ENCODE data around the gene EXT2.
A peak's percentile ranks its signal among the peaks of the same experiment; 100 is the strongest.

The EXT2 gene

DNA sequence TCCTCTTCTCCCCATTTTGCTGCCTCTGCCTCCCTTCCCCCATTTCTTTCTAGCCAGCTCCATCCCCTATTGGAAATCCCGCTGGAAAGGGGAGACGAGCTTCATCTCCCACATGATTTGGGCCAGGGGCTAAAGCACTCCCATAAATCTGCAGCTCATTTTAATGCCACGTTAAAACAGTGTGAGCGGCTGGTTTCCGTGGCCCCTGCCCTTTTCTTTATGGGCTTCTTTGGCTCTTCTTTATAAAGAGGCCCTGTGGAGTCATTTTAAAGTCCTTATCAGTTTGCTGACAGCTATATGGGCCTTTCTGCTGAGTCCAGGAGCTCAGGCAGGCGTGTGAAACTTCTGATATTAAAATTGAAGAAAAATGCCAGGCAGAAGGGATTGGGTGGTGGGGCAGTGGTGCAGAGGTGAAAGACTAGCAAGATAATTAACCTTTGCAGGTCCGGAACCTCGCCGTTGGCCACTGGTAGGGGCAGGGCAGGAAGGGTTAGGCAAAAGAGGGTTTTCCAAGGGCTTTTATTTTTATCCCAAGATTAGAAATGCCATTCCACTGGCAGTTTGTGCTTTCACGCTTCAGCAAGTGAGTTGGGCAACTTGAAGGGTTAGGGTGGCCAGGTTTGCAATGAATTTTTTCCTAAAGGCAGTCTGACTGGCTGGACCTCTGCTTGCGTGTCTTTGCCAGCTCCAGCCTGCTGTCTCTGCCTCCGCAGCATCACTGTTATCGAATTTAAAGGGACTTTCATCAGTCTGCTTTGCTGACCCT lies 44.3 kb downstream of the EXT2 start:
- TF ChIP-seq, protein P1, sequence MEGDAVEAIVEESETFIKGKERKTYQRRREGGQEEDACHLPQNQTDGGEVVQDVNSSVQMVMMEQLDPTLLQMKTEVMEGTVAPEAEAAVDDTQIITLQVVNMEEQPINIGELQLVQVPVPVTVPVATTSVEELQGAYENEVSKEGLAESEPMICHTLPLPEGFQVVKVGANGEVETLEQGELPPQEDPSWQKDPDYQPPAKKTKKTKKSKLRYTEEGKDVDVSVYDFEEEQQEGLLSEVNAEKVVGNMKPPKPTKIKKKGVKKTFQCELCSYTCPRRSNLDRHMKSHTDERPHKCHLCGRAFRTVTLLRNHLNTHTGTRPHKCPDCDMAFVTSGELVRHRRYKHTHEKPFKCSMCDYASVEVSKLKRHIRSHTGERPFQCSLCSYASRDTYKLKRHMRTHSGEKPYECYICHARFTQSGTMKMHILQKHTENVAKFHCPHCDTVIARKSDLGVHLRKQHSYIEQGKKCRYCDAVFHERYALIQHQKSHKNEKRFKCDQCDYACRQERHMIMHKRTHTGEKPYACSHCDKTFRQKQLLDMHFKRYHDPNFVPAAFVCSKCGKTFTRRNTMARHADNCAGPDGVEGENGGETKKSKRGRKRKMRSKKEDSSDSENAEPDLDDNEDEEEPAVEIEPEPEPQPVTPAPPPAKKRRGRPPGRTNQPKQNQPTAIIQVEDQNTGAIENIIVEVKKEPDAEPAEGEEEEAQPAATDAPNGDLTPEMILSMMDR (conservative IDR thresholded peaks at IDR 0.05) = no peak
- TF ChIP-seq ZFX (IDR thresholded peaks at IDR 0.05) = no peak
- peak overlapping the region; percentile 59 for H3K27ac ChIP-seq

DNA sequence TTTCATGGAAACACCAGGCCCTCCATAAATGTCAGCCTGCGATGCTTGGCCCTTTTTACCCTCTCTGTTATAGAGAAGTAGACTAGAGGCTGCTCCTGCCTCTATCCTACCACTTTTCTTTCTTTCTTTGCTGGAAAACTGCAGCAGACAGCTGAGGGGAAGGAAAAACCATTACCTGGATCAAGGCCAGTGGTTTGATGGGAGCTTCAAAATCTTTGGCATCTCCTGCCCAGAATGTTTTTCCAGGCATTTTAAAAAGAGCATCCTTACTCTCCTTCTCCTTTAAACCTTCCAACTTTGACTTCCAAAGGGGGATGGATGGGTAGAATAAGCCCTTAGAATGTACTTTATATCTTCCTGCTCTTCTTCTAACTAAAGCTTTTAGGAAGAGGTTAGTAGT lies 44.9 kb downstream of the EXT2 start:
- H3K27ac ChIP-seq = peak overlapping the region; percentile 59
- TF ChIP-seq, protein P1 (conservative IDR thresholded peaks at IDR 0.05) = no peak
- no peak for TF ChIP-seq ZFX (IDR thresholded peaks at IDR 0.05)

DNA sequence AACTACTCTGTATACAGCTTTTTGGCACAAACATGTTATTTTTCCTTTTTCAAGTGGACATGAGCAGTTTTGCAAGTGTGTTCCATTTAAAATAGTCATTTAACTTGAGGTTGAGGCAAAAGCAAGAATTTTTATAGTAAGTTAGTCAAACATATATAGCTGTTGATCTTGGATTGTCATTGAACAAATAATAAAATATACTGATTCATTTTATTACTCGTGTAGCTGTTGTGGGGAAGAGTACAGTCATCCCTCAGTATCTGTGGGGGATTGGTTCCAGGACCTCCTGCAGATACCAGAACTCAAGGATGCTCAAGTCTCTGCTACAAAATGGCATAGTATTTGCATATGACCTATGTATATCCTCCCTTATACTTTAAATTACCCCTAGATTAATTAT lies 45.3 kb downstream of the EXT2 start:
- TF ChIP-seq, protein P1 (conservative IDR thresholded peaks at IDR 0.05) = no peak; the same call in 1 of the 2 replicates
- TF ChIP-seq ZFX (IDR thresholded peaks at IDR 0.05) = no peak
- H3K27ac ChIP-seq = no peak overlapping the region

DNA sequence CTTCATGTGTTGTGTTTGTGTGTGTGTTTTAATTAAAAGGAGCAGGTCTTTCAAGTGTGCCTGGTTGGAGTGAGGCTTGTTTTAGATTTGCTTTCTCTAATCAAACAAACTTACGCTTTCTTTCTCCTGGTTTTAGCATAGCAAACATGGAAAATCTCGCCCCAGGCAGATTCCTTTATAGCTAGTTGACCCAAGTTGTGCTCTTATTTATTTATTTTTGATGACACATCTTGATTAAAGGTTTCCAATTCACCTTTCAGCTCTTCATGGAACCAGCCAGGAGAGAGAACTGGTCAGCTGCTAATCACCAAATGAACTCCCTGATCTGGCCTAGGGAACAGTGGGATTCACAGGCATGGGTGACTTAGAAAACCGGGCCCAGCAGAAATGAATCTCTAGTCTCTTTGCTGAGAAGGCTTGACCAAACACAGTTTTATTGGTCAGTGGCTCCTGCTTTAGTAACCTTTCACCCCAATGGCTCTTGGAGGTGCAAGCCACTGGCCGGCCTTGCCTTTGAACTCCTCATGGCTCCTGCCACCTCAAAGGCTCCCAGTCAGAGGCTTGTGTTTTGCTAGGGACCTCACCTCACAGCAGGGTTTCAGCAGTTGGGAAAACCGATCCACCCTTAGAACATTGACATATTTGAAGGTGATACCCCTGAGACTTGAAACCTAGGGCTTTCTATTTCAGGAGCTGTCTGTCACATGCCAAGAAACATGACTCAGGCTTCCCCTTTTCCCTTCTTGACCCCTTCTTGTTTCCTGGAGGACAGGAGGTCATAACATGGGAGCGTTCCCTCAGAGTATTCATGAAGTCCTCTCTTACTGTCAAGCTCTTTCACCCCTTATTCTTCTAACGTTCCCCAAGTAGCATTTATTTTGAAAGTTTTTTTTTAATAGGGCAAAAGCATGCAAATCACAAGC lies 48.8 kb downstream of the EXT2 start:
- TF ChIP-seq, protein P1 (conservative IDR thresholded peaks at IDR 0.05) = no peak
- no peak for TF ChIP-seq ZFX (IDR thresholded peaks at IDR 0.05)
- H3K27ac ChIP-seq = peak overlapping the region; percentile 95

DNA sequence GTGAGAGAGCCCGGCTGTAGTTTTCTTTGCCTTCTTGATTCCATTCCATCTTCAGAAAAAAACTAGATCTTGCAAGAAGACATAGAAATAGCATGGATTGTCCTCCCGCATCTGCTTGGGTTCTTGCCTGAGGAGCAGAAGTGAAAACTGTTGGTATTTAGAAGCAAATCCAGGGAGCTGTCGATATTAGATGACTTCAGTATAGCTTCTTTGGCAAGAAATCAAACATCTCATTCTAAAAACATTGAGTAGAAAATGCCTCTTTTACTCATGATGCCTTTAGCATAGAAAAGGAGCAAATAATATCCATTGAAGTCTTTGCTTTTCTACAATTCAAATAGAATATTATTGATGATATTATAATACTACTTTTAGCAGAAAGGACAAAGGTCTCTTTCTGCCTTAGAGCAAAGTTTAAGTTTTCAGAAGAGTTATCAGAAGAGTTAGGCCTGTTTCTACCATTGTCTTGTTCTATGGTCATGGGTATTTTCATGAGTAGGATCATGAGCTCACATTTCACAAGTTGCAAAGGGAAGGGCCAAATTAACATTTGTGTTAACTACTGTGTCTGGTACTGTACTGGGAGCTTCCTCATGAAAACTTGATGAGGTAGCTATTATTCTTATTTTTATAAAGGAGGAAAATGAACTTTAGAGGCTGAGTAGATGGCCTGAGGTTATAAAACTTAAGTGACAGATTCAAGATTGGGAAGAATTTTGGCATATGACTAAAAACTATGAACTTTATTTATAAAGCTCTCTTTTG lies 49.7 kb downstream of the EXT2 start:
- peak overlapping the region; percentile 95 for H3K27ac ChIP-seq
- TF ChIP-seq, protein P1 (conservative IDR thresholded peaks at IDR 0.05) = no peak
- no peak for TF ChIP-seq ZFX (IDR thresholded peaks at IDR 0.05)

DNA sequence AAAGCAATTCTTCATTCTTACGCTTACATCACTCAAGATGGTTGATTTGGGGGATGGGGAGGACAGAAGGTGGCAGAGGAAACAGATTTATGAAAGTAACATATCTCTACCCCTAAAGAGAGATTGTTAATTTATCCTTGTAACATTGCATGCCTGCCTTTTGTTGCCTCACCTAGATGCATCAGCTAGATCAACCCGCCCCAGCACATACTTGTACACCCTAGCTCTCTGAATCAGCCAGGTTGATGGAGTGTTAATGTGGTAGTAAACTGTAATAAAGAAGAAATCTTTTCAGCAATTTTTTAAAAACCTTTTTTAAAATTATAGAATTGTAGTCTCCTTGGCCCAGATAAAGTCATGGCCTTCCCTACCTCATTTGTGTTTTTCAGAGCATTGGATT lies 51.5 kb downstream of the EXT2 start:
- TF ChIP-seq, protein P1 (conservative IDR thresholded peaks at IDR 0.05) = no peak
- TF ChIP-seq ZFX (IDR thresholded peaks at IDR 0.05) = no peak
- no peak overlapping the region for H3K27ac ChIP-seq

Data from C4-2B (cell line).